Keratinocyte (primary cell): Measurements from ENCODE around the gene GNPTAB. TPM values are rescaled to one million over a fixed set of nuclear protein-coding genes. Genes with fewer than 3 reads are reported as not detected.

Experiments
- DNase-seq: peaks from one replicate; pipeline ENCODE4 v3.0.0-alpha.2; 2011; ENCODE audit warnings: low read depth, missing footprints, low spot score
- FAIRE-seq: peaks from 2 replicates; lab custom pipeline; 2011; peaks lifted over from hg19 to GRCh38; lab: Jason Lieb, UNC
- H2AFZ ChIP-seq: 2 replicates; pipeline ENCODE4 v1.6.0; 2012; ENCODE audit warnings: low read length, control low read depth, inconsistent platforms; ENCODE audit not compliant: control insufficient read depth
- H3K27ac ChIP-seq: 2 replicates; pipeline ENCODE4 v1.5.1; 2011; ENCODE audit warnings: low read length; ENCODE audit not compliant: control insufficient read depth, insufficient read depth
- H3K27me3 ChIP-seq: 3 replicates; pipeline ENCODE4 v1.6.0; 2011; ENCODE audit warnings: low read length; ENCODE audit not compliant: control insufficient read depth, insufficient read depth; ENCODE audit errors: extremely low read depth
- H3K36me3 ChIP-seq, 2 experiments: 2 replicates in 1 of 2; 3 replicates in 1 of 2; pipeline ENCODE4 v1.5.1; 2011; ENCODE audit warnings: low read length in 2 of 2, mild to moderate bottlenecking in 1 of 2; ENCODE audit not compliant: control insufficient read depth in 2 of 2, insufficient read depth in 2 of 2; ENCODE audit errors: extremely low read depth in 1 of 2
- H3K4me1 ChIP-seq: 3 replicates; pipeline ENCODE4 v1.5.1; 2011; ENCODE audit warnings: low read length; ENCODE audit not compliant: control insufficient read depth, insufficient read depth; ENCODE audit errors: extremely low read depth
- H3K4me2 ChIP-seq: 3 replicates; pipeline ENCODE4 v1.6.0; 2011; ENCODE audit warnings: low read depth, low read length; ENCODE audit not compliant: control insufficient read depth, insufficient read depth; ENCODE audit errors: extremely low read depth
- H3K4me3 ChIP-seq, 3 experiments: fragments of 200-600 bp in 1 of 3; sonication (generic) in 1 of 3; 2 replicates in 2 of 3; 3 replicates in 1 of 3; pipeline ENCODE4 v1.5.1; 2011 to 2016; ENCODE audit warnings: low read length in 3 of 3, mild to moderate bottlenecking in 3 of 3, control low read depth in 2 of 3, inconsistent platforms in 1 of 3, low read depth in 1 of 3, mixed read lengths in 1 of 3, mixed run types in 1 of 3, moderate library complexity in 1 of 3; ENCODE audit not compliant: control insufficient read depth in 2 of 3, insufficient read depth in 2 of 3; ENCODE audit errors: extremely low read depth in 1 of 3
- H3K79me2 ChIP-seq: 2 replicates; pipeline ENCODE4 v1.6.0; 2012; ENCODE audit warnings: low read length; ENCODE audit not compliant: control insufficient read depth, insufficient read depth
- H3K9ac ChIP-seq: 3 replicates; pipeline ENCODE4 v1.6.0; 2011; ENCODE audit warnings: low read length; ENCODE audit not compliant: control insufficient read depth, insufficient read depth; ENCODE audit errors: extremely low read depth
- H3K9me1 ChIP-seq: 3 replicates; pipeline ENCODE4 v1.6.0; 2011; ENCODE audit warnings: low read length; ENCODE audit not compliant: control insufficient read depth, insufficient read depth; ENCODE audit errors: extremely low read depth
- H3K9me3 ChIP-seq: 2 replicates; pipeline ENCODE4 v1.5.1; 2012; ENCODE audit warnings: low read depth, low read length; ENCODE audit not compliant: control insufficient read depth
- H4K20me1 ChIP-seq: 3 replicates; pipeline ENCODE4 v1.6.0; 2011; ENCODE audit warnings: low read length; ENCODE audit not compliant: control insufficient read depth, insufficient read depth; ENCODE audit errors: extremely low read depth
- CTCF ChIP-seq, 3 experiments: IDR thresholded peaks in 1 of 3; conservative IDR thresholded peaks in 1 of 3; optimal IDR thresholded peaks in 1 of 3; 2 replicates in 2 of 3; 3 replicates in 1 of 3; pipeline versions ENCODE3 to v1.5.1; 2011; ENCODE audit warnings: low read length in 3 of 3, mild to moderate bottlenecking in 3 of 3, moderate library complexity in 2 of 3, control low read depth in 1 of 3, inconsistent platforms in 1 of 3; ENCODE audit not compliant: insufficient read depth in 2 of 3; ENCODE audit errors: extremely low read depth in 1 of 3
- EZH2 ChIP-seq: IDR thresholded peaks from one replicate; pipeline ENCODE4 v1.6.1; 2012; ENCODE audit warnings: inconsistent platforms, mild to moderate bottlenecking, low read length, moderate library complexity
- dilution Hi-C: fragments of 300-500 bp; cut with MboI; formaldehyde crosslinking; loops from one replicate; pipeline ENCODE4 v1.7.0; 2020; ENCODE audit warnings: low sequenced_read_pairs; ENCODE audit not compliant: extremely low pct_ligation_motif_present
- polyA plus RNA-seq, 5 experiments: library from polyadenylated mRNA; depleted of rRNA in 3 of 5; stranded (reverse) in 3 of 5; stranded (forward) in 1 of 5; unstranded in 1 of 5; fragments of >200 nt; gene quantifications; 1 replicate in 1 of 5; 2 replicates in 3 of 5; 3 replicates in 1 of 5; pipeline versions ENCODE4 v1.2.1 to v1.2.3, GENCODE V29; 2011 to 2012; ENCODE audit warnings: missing spikeins in 2 of 5, low read depth in 1 of 5, low replicate concordance in 1 of 5

Gene GNPTAB
- polyA plus RNA-seq, 1 donor (not counting 4 experiments of a cell fraction or from before 2014, with no cell fraction given): 35.7 TPM

- peaks cover 3% of the 10 kb centered on the region for H3K79me2 ChIP-seq
- DNase-seq (no peak), FAIRE-seq (no peak)
- no peaks in the 10 kb centered on the region for H3K36me3 ChIP-seq
- no peaks in the 10 kb centered on the region for H3K4me1 ChIP-seq
- no peak overlapping the region for H3K4me2 ChIP-seq
- H3K9me3 ChIP-seq: no peaks in the 10 kb centered on the region
- dilution Hi-C loops: no loop called here
- H2AFZ ChIP-seq: no peak overlapping the region
- H4K20me1 ChIP-seq: no peaks in the 10 kb centered on the region
- TF ChIP-seq EZH2 (no peak), CTCF (optimal IDR thresholded peaks at IDR 0.05 in 1 of 3, IDR thresholded peaks at IDR 0.05 in 1 of 3, conservative IDR thresholded peaks at IDR 0.05 in 1 of 3; ENCODE audit: extremely low read depth in 1 of 3, insufficient read depth in 2 of 3, low read length in 3 of 3) (no peak)
- no peak overlapping the region for H3K9ac ChIP-seq
- no peaks in the 10 kb centered on the region for H3K27me3 ChIP-seq
- no peak overlapping the region for H3K27ac ChIP-seq
- H3K4me3 ChIP-seq: no peak overlapping the region
- no peaks in the 10 kb centered on the region for H3K9me1 ChIP-seq
Observed at GRCh38 chr12:101714877-101715444, 115.8 kb downstream of the GNPTAB start.

DNA sequence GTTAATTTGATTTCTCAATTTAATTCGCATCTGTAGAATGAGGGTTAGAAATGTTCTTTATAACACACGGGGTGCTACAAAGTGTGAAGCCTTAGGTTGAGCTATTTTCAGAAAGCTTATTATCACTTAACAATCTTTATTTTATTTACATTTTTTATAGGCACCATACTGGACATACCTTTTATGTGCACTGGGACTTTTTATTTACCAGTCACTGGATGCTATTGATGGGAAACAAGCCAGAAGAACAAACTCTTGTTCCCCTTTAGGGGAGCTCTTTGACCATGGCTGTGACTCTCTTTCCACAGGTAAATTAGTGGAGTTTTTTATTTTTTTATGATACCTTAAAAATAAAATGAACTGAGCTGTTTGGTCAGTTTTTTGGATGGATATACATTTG, 116.8 kb downstream of the GNPTAB start:
- no peak for FAIRE-seq
- dilution Hi-C loops: no loop called here
- Histone ChIP-seq H3K4me3 (no peak overlapping the region), H3K9me3 (no peaks in the 10 kb centered on the region), H4K20me1 (no peaks in the 10 kb centered on the region), H3K4me1 (no peaks in the 10 kb centered on the region), H3K9ac (no peak overlapping the region), H3K4me2 (no peak overlapping the region), H3K36me3 (no peaks in the 10 kb centered on the region), H3K27me3 (no peaks in the 10 kb centered on the region), H3K27ac (no peak overlapping the region), H3K9me1 (no peaks in the 10 kb centered on the region), H2AFZ (no peak overlapping the region), H3K79me2 (peaks cover 3% of the 10 kb centered on the region)
- no peak for DNase-seq
- no peak for TF ChIP-seq CTCF (optimal IDR thresholded peaks at IDR 0.05 in 1 of 3, IDR thresholded peaks at IDR 0.05 in 1 of 3, conservative IDR thresholded peaks at IDR 0.05 in 1 of 3; ENCODE audit: extremely low read depth in 1 of 3, insufficient read depth in 2 of 3, low read length in 3 of 3)
- TF ChIP-seq EZH2: no peak
